Psoas muscle (tissue), 8 donors: Measurements from ENCODE around the gene DUSP21. TPM values are rescaled to one million over a fixed set of nuclear protein-coding genes. Genes with fewer than 3 reads are reported as not detected.

Experiments
- ATAC-seq, 4 donors: fragments of 200-7000 bp; cut with Tn5 transposase; one replicate each; pipeline ENCODE4 v1.9.1; 2020; ENCODE audit warnings: moderate library complexity in 3 of 4, mild to moderate bottlenecking in 2 of 4
- DNase-seq, 2 donors: peaks; one replicate each; pipeline ENCODE4 v3.0.0-alpha.2; 2020
- H3K27ac ChIP-seq: fragments of 200-600 bp; one replicate; pipeline ENCODE4 v1.8.0; 2022
- H3K27me3 ChIP-seq, 3 donors: fragments of 200-600 bp in 1 of 3; one replicate each; pipeline versions ENCODE4 v1.6.1 to v1.8.0; 2013 to 2022; ENCODE audit warnings: low read length in 2 of 3, mild to moderate bottlenecking in 2 of 3, moderate library complexity in 1 of 3; ENCODE audit not compliant: insufficient read depth in 3 of 3
- H3K36me3 ChIP-seq, 2 donors: fragments of 200-600 bp in 1 of 2; one replicate each; pipeline versions ENCODE4 v1.6.1 to v1.8.0; 2013 to 2022; ENCODE audit warnings: low read depth in 1 of 2, mild to moderate bottlenecking in 1 of 2, moderate library complexity in 1 of 2; ENCODE audit not compliant: insufficient read depth in 1 of 2
- H3K4me1 ChIP-seq: fragments of 200-600 bp; one replicate; pipeline ENCODE4 v1.8.0; 2022
- H3K4me3 ChIP-seq: fragments of 200-600 bp; one replicate; pipeline ENCODE4 v1.8.0; 2022; ENCODE audit warnings: mild to moderate bottlenecking
- H3K9me3 ChIP-seq: fragments of 200-600 bp; one replicate; pipeline ENCODE4 v1.8.0; 2022
- CTCF ChIP-seq: fragments of 200-600 bp; IDR thresholded peaks from one replicate; pipeline ENCODE4 v1.8.0; 2022; ENCODE audit warnings: antibody characterized with exemption
- WGBS, 3 donors: extraction: QIAGEN DNeasy Blood & Tissue Kit; methylation state at CpG; one replicate each; pipeline versions ENCODE4 v1.1.6 to v1.1.7; 2013; 5-methylcytosine and 5-hydroxymethylcytosine counted together
- intact Hi-C, 2 donors: fragments of 100-400 bp; cut with DNase I; formaldehyde crosslinking; loops; one replicate each; pipeline versions ENCODE4 v1.11.0 to v1.14.2; 2022
- polyA plus RNA-seq, 3 donors: library from polyadenylated mRNA; stranded (reverse); fragments of 200-250 nt; gene quantifications; one replicate each; pipeline ENCODE4 v1.2.3, GENCODE V29; 2013
- total RNA-seq, 4 donors: library from RNA; stranded (reverse); fragmentation: NEBNext Ultra II Directional in 2 of 4; extraction: Animal tissue kit (Norgen Biotek cat#: 25700) in 2 of 4; gene quantifications; one replicate each; pipeline versions ENCODE4 v1.2.1 to v1.2.4, GENCODE V29; 2021 to 2023
- donor health status: healthy with polysubstance abuse.
- donor health status: DM: no; HTN: no; CAD: no; lungs with moderate emphysema.
- donor health status: Bipolar disorder and iron deficiency.
- donor health status: healthy.
- donor health status: DM: yes; HTN: yes; CAD: no.
- donor health status: DM: no; HTN: no; CAD: no.
- donor health status: DM: no; HTN: no; CAD: no.
- donor health status: DM: yes; HTN: yes; CAD: no.

Gene DUSP21
- total and polyA plus RNA-seq, 7 donors: not detected

GRCh38 chrX:44871931-44872820 is 28.4 kb downstream of the DUSP21 start:
- intact Hi-C loops: loop anchor here (5.0 to 10.0 kb wide), 2 partner anchors 200 to 327 kb away; partner anchors contain the start of gene FUNDC1 (in 1 of the 2)
- Histone ChIP-seq H3K36me3 (no peaks in the 10 kb centered on the region), H3K27me3 (no peaks in the 10 kb centered on the region), H3K4me1 (peaks cover 18% of the 10 kb centered on the region), H3K4me3 (peak overlapping the region; percentile 88), H3K27ac (peak overlapping the region; percentile 92), H3K9me3 (no peaks in the 10 kb centered on the region)
- WGBS, 3 donors: 0 to 1% (median 0%) methylated on average over 10 to 60 of the region's 60 CpGs
- TF ChIP-seq CTCF: no peak
- DNase-seq (no peak), ATAC-seq (peak; percentile 52 to 60 (median 56))

- Histone ChIP-seq H3K4me3 (peak within 1 kb of the TSS; percentile 88), H3K27ac (peak within 1 kb of the TSS; percentile 92), H3K4me1 (peaks cover 24% of the 10 kb centered on the region), H3K9me3 (no peaks in the 10 kb centered on the region), H3K36me3 (no peaks in the 10 kb centered on the region), H3K27me3 (no peaks in the 10 kb centered on the region)
- intact Hi-C loops: loop anchor here (5.0 to 10.0 kb wide), 2 partner anchors 199 to 328 kb away; partner anchors contain the start of gene FUNDC1 (in 1 of the 2)
- DNase-seq (peak; percentile 99 to 100), ATAC-seq (peak; percentile 89 to 93 (median 92))
- TF ChIP-seq CTCF: no peak
- 0 to 1% (median 0%) methylated on average over 17 to 58 of the region's 61 CpGs for WGBS, 3 donors
Observed at GRCh38 chrX:44872821-44873414, 29.1 kb downstream of the DUSP21 start, which contains the start of gene KDM6A. Gene KDM6A, plus strand, starts transcription at chrX:44873188. Its CDS starts 364 bp downstream, at chrX:44873552.

GRCh38 chrX:44873415-44874276 is 29.8 kb downstream of the DUSP21 start:
- Histone ChIP-seq H3K36me3 (no peaks in the 10 kb centered on the region), H3K27me3 (no peaks in the 10 kb centered on the region), H3K27ac (peak overlapping the region; percentile 92), H3K4me1 (peaks cover 30% of the 10 kb centered on the region), H3K4me3 (peak overlapping the region; percentile 88), H3K9me3 (no peaks in the 10 kb centered on the region)
- DNase-seq: peak; percentile 64 to 83
- intact Hi-C loops: loop anchor here (5.0 to 10.0 kb wide), 2 partner anchors 199 to 329 kb away; partner anchors contain the start of gene FUNDC1 (in 1 of the 2)
- no peak for TF ChIP-seq CTCF
- peak; percentile 34 to 50 (median 46) for ATAC-seq
- 0% methylated on average over 17 to 98 of the region's 99 CpGs for WGBS, 3 donors

GRCh38 chrX:44874420-44875184 is 30.8 kb downstream of the DUSP21 start:
- Histone ChIP-seq H3K27me3 (no peaks in the 10 kb centered on the region), H3K36me3 (no peaks in the 10 kb centered on the region), H3K4me3 (peak overlapping the region; percentile 88), H3K27ac (peak overlapping the region; percentile 92), H3K9me3 (no peaks in the 10 kb centered on the region), H3K4me1 (peaks cover 39% of the 10 kb centered on the region)
- no peak for TF ChIP-seq CTCF
- ATAC-seq: peak in 3 of 4 donors; percentile 36 to 47 (median 38)
- intact Hi-C loops: loop anchor here (5.0 to 10.0 kb wide), 2 partner anchors 198 to 330 kb away; partner anchors contain the start of gene FUNDC1 (in 1 of the 2)
- 0% methylated on average over 14 of the region's 14 CpGs for WGBS, 3 donors
- no peak for DNase-seq
